M059J (cell line): Measurements from ENCODE around the gene NUP153. TPM values are rescaled to one million over a fixed set of nuclear protein-coding genes. Genes with fewer than 3 reads are reported as not detected.
"Not testable (repeated sequence)": the region's sequence is repeated elsewhere in the genome, so short reads cannot be mapped to it uniquely, and the experiment has no call there.

ENCODE experiments used
- DNase-seq: peaks from one replicate; pipeline ENCODE4 v3.0.0-alpha.2; 2012; ENCODE audit warnings: low read depth
- total RNA-seq: library from RNA; depleted of rRNA; stranded (reverse); fragments of >200 nt; shearing (Covaris generic); gene quantifications from 2 replicates; pipeline ENCODE4 v1.2.3, GENCODE V29; 2014

Gene NUP153
- total RNA-seq, 1 experiment from 2014 or later = 68.8 TPM

- peak; percentile 45 for DNase-seq
Measured at GRCh38 chr6:17714177-17714576, 7.5 kb upstream of the NUP153 start.

GRCh38 chr6:17712576-17712975 is 5.9 kb upstream of the NUP153 start:
- no peak for DNase-seq

GRCh38 chr6:17710331-17710730 is 3.6 kb upstream of the NUP153 start:
- peak; percentile 77 for DNase-seq

- DNase-seq = peak; percentile 27
Measured at GRCh38 chr6:17709476-17709875, 2.8 kb upstream of the NUP153 start.

GRCh38 chr6:17708035-17708434 is 1.3 kb upstream of the NUP153 start:
- DNase-seq = not testable (repeated sequence)

GRCh38 chr6:17707371-17707651 is 586 bp upstream of the NUP153 start:
- DNase-seq = no peak

GRCh38 chr6:17705778-17706579 is 746 bp downstream of the NUP153 start:
- DNase-seq = peak; percentile 90

GRCh38 chr6:17705428-17705777 is 1.3 kb downstream of the NUP153 start:
- DNase-seq = peak; percentile 83

GRCh38 chr6:17703256-17703694 is 3.5 kb downstream of the NUP153 start:
- peak; percentile 97 for DNase-seq

- DNase-seq = peak; percentile 53
Measured at GRCh38 chr6:17700421-17701416, 6.0 kb downstream of the NUP153 start.

GRCh38 chr6:17691925-17692538 is 14.7 kb downstream of the NUP153 start:
- no peak for DNase-seq

GRCh38 chr6:17688481-17688880 is 18.2 kb downstream of the NUP153 start:
- no peak for DNase-seq

- DNase-seq = no peak
Measured at GRCh38 chr6:17687136-17687535, 19.6 kb downstream of the NUP153 start.

- no peak for DNase-seq
Measured at GRCh38 chr6:17684134-17684533, 22.6 kb downstream of the NUP153 start.

- no peak for DNase-seq
Measured at GRCh38 chr6:17683428-17683827, 23.3 kb downstream of the NUP153 start.

- DNase-seq = no peak
Measured at GRCh38 chr6:17679726-17680125, 27.0 kb downstream of the NUP153 start.

- no peak for DNase-seq
Measured at GRCh38 chr6:17677602-17678001, 29.1 kb downstream of the NUP153 start.

- peak; percentile 18 for DNase-seq
Measured at GRCh38 chr6:17673543-17674254, 33.0 kb downstream of the NUP153 start.

GRCh38 chr6:17672064-17672718 is 34.5 kb downstream of the NUP153 start:
- DNase-seq = no peak

GRCh38 chr6:17666646-17667045 is 40.1 kb downstream of the NUP153 start:
- no peak for DNase-seq

- no peak for DNase-seq
Measured at GRCh38 chr6:17665132-17665531, 41.6 kb downstream of the NUP153 start.
